Activated CD8-positive, alpha-beta memory T cell treated with anti-CD3 and anti-CD28 coated beads for 24 hours (primary cell): ENCODE data around the gene LPP.
A peak's percentile ranks its signal among the peaks of the same experiment; 100 is the strongest.
"Not testable (repeated sequence)": the region's sequence is repeated elsewhere in the genome, so short reads cannot be mapped to it uniquely, and the experiment has no call there.

Experiments used
- DNase-seq: peaks from one replicate; pipeline ENCODE4 v3.0.0-alpha.2; 2020

LPP gene, protein sequence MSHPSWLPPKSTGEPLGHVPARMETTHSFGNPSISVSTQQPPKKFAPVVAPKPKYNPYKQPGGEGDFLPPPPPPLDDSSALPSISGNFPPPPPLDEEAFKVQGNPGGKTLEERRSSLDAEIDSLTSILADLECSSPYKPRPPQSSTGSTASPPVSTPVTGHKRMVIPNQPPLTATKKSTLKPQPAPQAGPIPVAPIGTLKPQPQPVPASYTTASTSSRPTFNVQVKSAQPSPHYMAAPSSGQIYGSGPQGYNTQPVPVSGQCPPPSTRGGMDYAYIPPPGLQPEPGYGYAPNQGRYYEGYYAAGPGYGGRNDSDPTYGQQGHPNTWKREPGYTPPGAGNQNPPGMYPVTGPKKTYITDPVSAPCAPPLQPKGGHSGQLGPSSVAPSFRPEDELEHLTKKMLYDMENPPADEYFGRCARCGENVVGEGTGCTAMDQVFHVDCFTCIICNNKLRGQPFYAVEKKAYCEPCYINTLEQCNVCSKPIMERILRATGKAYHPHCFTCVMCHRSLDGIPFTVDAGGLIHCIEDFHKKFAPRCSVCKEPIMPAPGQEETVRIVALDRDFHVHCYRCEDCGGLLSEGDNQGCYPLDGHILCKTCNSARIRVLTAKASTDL

DNA sequence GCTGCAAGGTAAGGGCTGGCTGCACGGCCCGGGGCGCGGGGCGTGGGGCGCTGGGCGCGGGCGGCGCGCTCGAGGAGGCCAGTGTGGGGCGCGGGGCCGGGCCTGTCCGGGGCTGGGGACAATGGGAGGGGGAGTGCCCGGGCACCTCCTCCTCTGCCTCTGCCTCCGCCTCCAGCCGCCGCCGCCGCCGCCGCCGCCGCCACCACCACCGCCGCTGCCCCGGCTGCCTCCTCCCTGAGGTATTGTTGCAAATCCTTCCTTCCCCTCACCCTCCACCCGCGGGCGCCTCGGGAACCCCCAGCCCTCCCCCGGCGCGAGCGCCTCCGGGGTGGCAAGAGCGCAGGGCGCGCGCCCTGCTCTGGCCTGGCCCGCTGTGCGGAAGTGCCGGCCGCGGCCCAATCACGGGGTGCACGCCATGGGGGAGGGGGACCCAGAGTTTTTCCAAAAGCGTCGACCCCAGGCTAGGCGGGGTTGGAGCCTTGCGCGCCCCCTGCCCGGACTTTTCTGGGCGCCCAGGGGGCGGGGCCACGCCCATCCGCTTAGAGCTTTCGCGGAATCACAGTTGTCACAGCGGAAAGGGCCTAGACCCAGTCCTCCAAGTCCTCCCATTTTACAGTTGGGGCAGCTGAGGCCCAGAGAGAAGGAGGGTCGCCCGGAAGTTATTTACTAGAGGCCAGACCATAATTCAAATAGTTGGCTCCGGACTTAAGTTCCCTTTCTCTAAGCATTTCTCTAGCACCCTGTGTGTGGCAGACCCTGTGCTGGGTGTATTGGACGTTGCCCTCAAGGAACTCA, at the start of gene LPP:
LPP (plus strand) TSS at position 144 of the 795 bp plus-strand sequence. CDS start 251,964 bp downstream, outside the sequence.
- peak; percentile 92 for DNase-seq

DNA sequence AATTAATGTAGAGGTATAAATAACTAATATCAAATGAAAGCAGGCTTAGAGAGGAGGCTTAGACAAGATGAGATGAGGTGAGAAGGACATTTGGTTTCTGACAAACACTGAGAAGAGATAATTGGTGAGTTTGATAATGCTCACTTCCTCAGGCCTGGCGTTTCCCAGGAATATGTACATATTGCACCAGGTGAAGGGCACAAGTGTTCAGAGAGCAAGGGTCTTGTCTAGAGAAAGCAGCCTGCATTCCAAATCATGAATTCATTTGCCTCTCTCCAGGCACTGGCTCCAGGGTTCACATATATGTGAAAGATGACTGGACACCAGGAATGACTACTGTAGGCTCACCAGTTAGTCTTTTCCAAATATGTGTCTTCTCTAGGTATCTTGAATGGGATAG, 48.0 kb upstream of the LPP start:
- DNase-seq, result no peak

DNA sequence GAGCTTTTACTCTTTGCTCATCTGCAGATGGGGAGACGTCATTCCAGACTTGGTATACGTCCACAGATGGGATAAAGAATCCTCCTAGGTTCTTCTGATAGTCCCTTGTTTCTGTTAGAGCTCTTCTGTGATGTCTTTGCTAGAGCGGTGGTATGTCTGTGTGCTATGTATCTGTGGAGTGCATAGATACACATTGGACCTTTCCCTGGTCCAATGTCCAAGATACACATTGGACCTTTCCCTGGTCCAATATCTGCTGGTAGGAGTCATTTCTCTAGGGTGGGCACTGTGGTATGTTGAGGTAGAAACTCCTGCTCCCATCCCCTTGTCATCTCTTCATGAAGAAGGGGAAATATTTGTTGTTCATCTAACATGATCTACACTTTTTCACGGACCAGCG, 47.5 kb upstream of the LPP start:
- DNase-seq, result no peak

DNA sequence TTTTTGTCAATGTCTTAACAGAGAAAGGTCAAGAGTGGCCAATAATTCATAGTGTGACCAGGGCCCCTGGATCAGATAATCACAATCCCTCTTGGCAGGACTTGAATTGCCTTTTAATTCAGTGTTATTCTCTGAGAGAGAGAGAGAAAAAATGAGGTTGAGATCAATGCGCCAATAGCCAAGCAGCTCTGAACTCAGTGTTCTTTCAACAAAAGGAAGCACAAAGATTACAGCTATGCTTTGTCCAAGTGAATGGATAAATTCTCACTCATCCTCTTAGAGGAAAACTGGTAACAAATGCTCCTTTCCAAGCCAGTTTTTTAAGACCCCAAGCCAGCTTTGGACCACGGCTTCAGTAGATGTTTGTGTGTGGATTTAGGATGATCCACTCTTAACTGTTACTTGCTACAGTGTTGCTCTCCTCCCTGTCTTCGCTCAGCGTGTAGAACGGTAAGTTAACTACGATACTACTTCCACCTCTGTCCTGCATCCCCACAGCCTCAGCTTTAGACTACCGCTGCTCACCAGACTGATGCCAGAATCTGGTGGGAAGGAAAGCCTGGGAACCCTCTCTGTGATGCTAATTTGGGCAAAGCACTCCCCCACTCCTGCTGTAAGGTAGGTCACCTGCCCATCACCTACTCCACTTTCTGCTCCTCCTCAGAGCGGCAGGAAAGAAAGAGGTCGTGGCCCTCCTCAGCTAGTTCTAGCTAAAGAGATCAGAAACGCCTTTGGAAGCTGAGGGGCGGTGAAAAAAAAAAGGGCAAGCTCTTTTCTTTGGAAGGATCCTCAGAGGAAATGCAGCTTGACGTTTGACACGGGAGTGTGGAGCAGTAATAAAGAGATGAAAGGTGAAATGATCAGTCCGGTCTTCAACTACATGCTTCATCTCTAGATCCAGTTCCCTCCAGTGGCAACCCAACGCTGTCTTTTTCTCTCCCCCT, 46.8 kb upstream of the LPP start:
- no peak for DNase-seq

DNA sequence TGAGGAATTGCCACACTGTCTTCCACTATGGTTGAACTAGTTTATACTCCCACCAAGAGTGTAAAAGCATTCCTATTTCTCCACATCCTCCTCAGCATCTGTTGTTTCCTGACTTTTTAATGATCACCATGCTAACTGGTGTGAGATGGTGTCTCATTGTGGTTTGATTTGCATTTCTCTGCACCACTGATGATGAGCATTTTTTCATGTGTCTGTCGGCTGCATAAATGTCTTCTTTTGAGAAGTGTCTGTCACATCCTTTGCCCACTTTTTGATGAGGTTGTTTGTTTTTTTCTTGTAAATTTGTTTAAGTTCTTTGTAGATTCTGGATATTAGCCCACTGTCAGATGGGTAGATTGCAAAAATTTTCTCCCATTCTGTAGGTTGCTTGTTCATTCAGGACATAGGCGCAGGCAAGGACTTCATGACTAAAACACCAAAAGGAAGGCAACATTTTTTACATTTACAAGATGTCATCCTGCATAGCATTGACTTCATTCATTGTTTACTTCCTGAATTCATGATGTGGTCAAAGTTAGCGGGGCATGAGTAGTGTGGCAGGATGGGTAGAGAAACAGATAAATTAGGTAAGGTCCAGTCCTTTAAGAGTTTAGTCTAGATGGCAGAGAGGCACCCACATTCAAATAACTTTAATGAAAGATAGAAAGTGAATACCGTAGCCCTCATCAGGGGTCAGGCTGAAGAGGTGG, 45.1 kb upstream of the LPP start:
- no peak for DNase-seq

DNA sequence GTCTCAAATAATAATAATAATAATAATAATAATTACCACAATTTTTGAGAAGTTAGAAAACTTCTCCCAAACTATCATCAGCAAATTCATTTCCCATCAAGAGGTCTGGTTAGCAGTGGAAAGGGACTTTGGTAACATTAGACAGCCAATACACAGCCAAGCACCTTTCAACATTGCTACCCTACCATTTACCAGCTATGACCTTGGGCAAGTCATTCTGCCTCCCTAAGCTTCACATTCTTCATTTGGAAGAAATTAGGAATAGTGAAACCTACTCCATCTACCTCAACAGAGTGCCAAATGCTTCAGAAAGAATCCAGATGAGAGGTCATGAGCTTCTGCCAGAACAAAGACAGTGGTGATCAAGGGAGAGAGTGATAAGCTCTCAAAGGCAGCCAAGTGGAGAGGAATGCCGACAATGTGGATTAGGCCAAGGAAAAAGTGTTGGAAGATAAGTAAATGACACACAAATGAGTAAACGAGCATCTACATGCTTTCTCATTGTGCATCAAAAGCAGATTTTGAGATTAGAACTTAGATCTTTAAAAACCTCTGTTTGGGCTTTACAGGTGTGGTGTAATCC, 42.9 kb upstream of the LPP start:
- no peak for DNase-seq

DNA sequence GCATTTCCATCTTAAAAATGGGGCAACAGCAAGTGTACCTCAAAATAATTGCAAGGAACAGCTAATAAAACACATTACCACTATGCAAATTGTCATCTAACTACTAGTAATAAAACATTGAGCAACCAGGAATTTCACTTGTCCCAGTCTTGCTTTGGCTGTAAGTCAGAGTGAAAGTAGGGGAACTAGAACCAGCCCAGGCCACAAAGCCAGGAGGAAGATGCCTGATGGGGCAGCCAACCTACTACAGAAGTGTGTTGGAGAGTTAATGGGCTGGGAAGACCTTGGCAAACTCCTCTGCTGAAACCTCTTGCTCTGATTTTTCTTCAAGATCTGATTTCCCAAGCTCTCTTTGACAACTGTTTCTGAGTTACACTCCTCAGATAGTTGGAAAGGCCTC, 40.2 kb upstream of the LPP start:
- DNase-seq, result no peak

DNA sequence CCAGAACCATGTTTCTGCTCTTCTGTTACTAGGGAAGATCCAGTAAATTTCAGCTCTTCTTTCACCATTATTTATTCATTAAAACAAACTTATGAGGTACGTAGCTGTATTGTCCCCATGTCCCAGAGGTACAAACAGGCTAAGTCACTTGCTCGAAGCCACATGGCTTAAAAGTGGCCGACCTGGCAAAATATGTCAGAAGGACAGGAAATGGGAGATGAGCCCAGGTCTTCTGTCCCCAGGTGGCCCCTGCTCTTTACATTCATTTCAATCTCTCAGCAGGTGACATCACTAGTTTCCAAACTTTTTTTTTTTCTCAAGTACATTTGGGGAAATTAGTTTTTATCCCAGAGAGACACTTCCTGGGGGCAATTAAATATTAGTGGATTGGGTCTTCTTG, 34.1 kb upstream of the LPP start:
- no peak for DNase-seq

DNA sequence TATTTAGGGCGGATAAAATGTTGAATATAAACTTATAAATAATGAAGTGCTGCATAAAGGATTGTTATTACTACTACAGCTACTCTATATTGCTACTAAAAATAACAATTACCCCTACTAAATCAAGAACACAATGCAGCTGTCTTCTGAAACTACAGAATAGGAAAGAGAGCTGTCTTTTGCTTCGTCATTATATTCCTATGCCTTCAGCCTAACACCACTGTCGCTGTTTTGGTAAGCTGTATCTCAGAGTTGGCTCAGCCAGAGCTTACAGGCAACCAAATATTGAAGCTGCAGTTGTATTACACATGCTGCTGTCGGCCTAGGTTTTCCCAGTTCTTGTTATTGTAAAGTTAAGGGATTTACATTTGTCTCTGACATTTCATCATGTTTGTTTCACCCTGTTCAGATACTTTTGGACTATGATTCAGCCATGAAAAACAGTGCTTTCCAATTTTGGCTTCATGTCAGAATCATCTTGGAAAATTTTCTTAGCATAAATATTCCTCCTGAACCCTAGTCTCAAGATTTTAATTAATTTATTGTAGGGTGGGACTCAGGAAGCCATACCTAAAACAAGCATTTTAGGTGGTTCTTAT, 31.3 kb upstream of the LPP start:
- DNase-seq, result no peak

DNA sequence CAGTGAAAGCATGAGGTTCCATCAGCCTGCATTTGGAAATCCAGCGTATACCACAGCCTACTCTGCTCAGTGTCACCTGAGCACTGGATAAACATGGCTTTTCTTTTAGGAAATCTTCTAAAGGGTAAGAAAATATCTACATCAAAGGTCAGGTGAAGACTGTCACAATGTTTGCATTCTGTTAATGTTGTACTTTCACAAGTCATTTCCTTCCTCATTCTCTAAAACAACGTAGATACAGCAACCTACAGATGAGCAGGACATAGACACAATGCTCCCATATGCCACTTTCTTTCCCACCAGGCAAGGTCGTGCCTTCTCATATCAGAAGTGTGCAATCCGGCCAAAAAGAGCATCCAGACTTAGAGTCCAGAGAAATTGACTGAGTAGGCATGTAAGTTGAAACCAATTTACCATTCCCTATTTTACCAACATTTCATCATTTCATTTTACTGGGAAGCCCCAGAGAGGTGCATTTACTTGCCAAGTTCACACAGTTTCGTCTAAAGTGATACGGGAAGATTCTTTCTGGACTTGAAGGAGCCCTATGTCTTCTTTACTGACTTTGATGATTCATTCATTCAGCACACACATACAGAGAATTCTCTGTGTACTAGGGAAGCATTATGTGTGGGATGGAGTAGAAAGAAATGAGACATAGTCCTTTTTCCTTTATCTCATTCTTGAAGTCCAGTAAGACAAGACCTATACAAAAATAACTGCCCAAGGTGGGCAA, 30.6 kb upstream of the LPP start:
- DNase-seq, result no peak

DNA sequence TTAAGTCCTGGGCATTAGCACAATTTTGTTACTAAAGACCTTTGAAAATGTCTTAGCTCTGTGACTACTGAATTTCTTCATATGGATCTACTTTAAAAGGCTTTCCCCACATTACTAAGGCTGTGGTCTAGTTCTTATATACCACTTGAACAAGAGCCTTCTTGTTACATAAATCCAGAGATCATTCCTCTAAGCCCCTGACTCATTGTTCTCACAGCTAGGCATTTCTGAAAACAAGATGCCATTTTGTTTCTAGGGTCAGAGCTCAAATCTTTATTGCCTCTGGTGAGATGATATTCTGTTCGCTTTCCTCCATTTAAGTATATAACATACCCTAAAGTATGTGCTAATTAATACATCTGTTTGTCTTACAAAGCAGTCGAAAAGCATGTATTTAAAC, 29.8 kb upstream of the LPP start:
- DNase-seq, result no peak

DNA sequence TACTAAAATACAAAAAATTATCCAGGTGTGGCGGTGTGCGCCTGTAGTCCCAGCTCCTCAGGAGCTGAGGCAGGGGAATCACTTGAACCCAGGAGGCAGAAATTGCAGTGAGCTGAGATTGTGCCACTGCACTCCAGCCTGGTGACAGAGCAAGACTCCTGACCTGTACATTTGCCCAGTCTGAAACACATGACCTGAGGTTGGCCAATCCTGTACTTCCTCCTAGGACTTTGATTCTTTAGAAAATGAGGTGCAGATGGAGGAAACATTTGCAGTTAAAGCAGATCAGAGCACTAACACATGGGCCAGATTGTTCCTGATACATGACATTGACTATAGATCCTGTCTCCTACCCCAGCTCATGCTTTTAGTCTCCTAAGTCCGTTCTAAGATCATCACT, 28.9 kb upstream of the LPP start:
- DNase-seq, result no peak

DNA sequence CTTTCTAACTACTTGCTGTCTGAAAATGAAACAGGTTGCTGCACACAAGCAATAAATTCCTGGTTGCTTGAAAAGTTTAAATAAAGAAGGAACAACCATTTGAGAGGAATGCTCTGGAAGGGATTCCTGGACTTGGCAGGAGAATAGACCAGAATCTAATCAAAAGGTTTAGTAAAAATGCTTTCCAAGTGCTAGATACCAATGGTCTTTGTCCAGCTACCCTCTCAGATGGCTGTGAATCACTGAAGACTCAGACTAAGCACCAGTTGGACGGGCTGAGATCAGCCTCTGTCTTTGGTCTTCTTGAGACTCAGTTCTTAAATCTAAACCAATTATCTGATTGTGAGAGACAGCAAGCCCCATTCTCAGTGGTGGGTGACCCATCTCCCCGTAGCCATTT, 27.7 kb upstream of the LPP start:
- DNase-seq, result no peak

DNA sequence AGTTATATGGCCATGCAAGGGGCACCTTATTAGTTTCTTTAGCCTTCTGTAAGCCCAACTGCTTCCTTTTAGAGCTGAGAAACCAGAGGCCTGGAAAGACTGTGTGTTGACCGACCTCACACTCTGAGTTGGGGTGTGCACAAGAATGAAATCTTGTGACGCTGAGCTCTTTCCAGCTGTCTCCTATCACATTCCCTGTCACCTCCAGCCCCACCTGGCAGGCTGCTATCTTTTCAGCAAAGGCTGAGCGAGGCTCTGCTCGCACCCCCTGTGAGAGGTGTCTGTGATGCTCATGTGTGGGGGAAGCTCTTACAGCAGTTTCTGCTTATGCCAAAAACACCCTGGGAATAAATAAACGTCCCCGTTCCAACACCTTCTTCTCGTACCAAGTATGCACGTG, 27.0 kb upstream of the LPP start:
- no peak for DNase-seq

DNA sequence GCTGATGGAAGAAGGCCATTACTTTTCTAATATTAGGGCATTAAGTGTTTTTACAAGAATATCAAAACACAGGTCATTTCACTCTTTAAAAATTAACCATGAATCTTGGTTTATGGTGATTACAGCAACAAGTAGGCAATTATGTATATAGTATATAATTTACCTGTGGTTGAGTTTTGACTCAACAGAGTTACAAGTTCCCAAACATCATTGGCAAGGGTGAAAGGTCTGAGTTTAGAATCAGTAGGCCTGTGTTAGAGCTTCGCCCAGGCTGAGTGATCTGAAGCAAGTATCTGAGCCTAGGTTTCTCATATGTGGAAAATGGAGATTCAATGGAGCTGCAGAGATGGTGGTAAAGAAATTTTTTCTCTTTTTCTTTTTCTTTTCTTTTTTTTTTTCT, 25.1 kb upstream of the LPP start:
- no peak for DNase-seq

DNA sequence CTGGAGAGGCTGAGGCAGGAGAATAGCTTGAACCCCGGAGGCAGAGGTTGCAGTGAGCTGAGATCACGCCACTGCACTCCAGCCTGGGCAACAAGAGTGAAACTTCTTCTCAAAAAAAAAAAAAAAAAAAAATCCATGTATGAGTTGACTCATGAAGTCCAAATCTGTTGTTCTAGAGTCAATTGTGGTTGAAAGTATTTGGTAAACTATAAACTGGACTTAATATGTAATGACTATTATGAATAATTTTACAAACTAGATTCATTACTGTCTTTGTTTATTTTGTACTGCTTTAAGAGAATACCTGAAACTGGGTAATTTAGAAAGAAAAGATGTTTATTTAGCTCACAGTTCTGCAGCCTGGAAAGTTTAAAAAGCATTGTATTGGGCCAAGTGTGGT, 22.9 kb upstream of the LPP start:
- DNase-seq, result not testable (repeated sequence)

DNA sequence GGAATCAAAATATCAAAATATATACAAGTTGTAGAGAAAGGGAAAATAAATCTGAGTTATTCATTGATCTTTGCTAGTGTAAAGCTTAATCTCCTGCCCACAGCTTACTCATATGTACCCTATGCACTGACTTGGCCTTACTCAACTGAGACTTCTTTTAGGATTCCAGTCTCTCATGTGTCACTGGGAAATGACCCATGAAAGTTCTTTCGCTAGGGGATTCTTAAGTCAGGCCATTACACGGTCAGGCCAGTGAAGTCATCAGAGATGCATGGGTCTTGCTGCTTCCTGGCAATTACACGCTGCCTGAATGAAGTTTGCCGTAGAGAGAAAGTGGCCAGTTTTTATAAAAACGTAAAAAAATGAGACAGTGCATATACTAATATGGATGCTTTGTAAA, 20.7 kb upstream of the LPP start:
- DNase-seq, result no peak

DNA sequence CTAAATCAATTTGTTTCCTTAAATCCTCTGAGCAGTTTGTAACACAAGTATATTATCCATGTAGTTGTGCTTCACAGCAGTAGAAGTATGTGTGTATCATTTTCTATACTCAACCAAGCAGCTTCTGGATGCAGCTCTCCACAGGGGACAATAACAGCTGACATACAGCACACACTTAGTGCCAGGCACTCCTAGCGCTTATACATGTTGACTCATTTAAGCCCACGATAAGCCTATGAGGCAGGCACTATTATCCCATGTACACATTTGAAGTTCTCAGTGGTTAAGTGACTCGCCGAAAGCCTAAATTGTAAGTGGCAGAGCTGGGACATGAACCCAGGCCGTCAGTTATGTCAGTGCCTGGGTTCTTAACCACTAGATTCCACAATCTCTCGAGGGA, 20.3 kb upstream of the LPP start:
- DNase-seq, result no peak

DNA sequence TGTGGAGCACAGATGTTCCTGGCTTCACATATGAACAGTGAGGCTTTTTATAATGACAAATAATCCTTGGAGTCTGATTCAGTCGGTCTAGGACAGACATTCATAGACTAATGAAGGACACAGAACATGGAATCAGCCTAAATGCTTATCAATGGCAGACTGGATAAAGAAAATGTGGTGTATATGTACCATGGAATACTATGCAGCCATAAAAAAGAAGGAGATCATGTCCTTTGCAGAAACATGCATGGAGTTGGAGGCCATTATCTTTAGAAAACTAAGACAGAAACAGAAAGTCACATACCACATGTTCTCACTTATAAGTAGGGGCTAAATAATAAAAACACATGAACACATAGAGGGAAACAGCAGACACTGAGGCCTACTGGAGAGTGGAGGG, 19.9 kb upstream of the LPP start:
- no peak for DNase-seq

DNA sequence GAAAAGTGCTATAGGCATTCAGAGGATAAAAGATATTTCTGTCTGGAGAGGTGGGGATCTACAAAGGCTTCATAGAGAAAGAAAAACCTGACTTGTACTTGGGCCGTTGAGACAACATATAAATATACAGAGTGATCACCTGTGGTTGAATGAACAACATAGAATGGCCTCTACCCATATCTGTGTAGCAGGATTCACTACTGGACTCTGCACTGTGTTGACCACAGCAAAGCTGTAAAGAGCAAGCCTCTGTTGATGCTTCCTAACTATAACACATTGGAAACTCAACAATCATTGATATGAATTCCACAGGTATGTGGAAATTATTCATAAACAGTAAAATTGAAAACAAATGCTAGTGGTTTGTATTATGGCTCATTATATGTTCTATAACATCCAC, 19.1 kb upstream of the LPP start:
- DNase-seq, result no peak

DNA sequence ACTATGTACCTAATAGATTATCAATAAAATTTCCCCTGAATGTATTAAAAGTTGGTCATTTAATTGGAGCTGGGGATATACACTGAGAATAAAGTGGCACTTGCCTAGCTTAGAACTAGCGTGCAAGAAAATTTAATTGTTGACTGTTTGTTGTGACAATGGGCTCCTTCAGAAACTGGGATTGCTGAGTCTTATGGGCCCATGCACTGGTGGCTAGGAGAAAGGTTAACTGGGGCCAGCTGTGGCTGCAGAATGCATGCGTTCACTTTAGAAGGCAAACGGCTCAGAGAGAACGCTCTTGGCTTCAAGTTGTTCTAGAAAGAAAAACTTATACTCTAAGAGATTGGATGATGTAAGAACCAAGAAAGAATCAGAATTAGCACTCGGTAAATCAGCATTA, 18.7 kb upstream of the LPP start:
- DNase-seq, result no peak
